Measurements from ENCODE around the gene FGF8. TPM values are rescaled to one million over a fixed set of nuclear protein-coding genes. Genes with fewer than 3 reads are reported as not detected.
A peak's percentile ranks its signal among the peaks of the same experiment; 100 is the strongest.

The FGF8 gene
- polyA plus RNA-seq, 3 donors, result not detected

GRCh38 chr10:101824736-101825135 lies 48.8 kb upstream of the FGF8 start:
- no peaks in the 10 kb centered on the region for H3K79me2 ChIP-seq (ENCODE audit: insufficient read depth, low read length)
- WGBS (ENCODE audit: insufficient coverage), result no CpG with 5 or more reads among the region's 2 CpGs
- intact Hi-C loops (cut with micrococcal nuclease), result no loop called here
- no peak overlapping the region for H3K9ac ChIP-seq (ENCODE audit: insufficient read depth, low read length, poor library complexity, severe bottlenecking)
- no peak overlapping the region for H2AFZ ChIP-seq (ENCODE audit: insufficient read depth, low read depth, low read length, poor library complexity, severe bottlenecking)
- H3K9me3 ChIP-seq (replicated peaks in 1 of 2; ENCODE audit: control insufficient read depth in 1 of 2, insufficient read depth in 1 of 2, low read length in 2 of 2), result no peaks in the 10 kb centered on the region
- H3K4me2 ChIP-seq (replicated peaks; ENCODE audit: extremely low read depth, low read length, poor library complexity, severe bottlenecking), result no peak overlapping the region
- H3K4me1 Mint-ChIP-seq, result peaks cover 8% of the 10 kb centered on the region
- no peak overlapping the region for H3K4me3 ChIP-seq (replicated peaks in 1 of 3; ENCODE audit: low read depth in 2 of 3, low read length in 3 of 3)
- peaks cover 0 to 9% of the 10 kb centered on the region in 2 donors for H3K36me3 ChIP-seq (replicated peaks in 1 of 2; ENCODE audit: control insufficient read depth in 1 of 2, insufficient read depth in 2 of 2, low read length in 2 of 2)
- no peak overlapping the region for H3K27ac Mint-ChIP-seq
- no peak overlapping the region for H3K27ac ChIP-seq (ENCODE audit: low read depth in 1 of 2, low read length in 2 of 2)
- peaks cover 0 to 2% (median 0%) of the 10 kb centered on the region in 3 donors for H3K27me3 Mint-ChIP-seq (ENCODE audit: low read depth in 3 of 3)
- H3K27me3 ChIP-seq (ENCODE audit: control insufficient read depth in 2 of 2, insufficient read depth in 2 of 2, low read length in 2 of 2), result no peaks in the 10 kb centered on the region
- H3K4me3 Mint-ChIP-seq, result no peak overlapping the region
- peaks cover 1% of the 10 kb centered on the region for H4K20me1 ChIP-seq (ENCODE audit: insufficient read depth, low read length)
- no peaks in the 10 kb centered on the region for H3K9me3 Mint-ChIP-seq
- H3K36me3 Mint-ChIP-seq, result peaks cover 10 to 14% of the 10 kb centered on the region in 2 donors
- TF ChIP-seq CTCF (IDR thresholded peaks at IDR 0.05), result no peak
- peaks cover 11 to 12% of the 10 kb centered on the region in 2 donors for H3K4me1 ChIP-seq (ENCODE audit: control insufficient read depth in 1 of 2, insufficient read depth in 2 of 2, low read length in 2 of 2)
- no peak for DNase-seq

- DNase-seq, result no peak
- no peaks in the 10 kb centered on the region for H3K27me3 Mint-ChIP-seq (ENCODE audit: low read depth in 3 of 3)
These were observed 43.1 kb upstream of the FGF8 start for GRCh38 chr10:101818872-101819633.

More at GRCh38 chr10:101818872-101819633, 43.1 kb upstream of the FGF8 start:
- WGBS (ENCODE audit: insufficient coverage), result 3% methylated on average over 4 of the region's 14 CpGs
- H3K36me3 ChIP-seq (replicated peaks in 1 of 2; ENCODE audit: control insufficient read depth in 1 of 2, insufficient read depth in 2 of 2, low read length in 2 of 2), result no peaks in the 10 kb centered on the region
- H3K9me3 ChIP-seq (replicated peaks in 1 of 2; ENCODE audit: control insufficient read depth in 1 of 2, insufficient read depth in 1 of 2, low read length in 2 of 2), result no peaks in the 10 kb centered on the region
- H4K20me1 ChIP-seq (ENCODE audit: insufficient read depth, low read length), result peaks cover 41% of the 10 kb centered on the region
- H3K4me3 ChIP-seq (replicated peaks in 1 of 3; ENCODE audit: low read depth in 2 of 3, low read length in 3 of 3), result peak overlapping the region; percentile 61 to 97 (median 86)
- Mint-ChIP-seq H3K27ac (peak overlapping the region; percentile 91 to 96 (median 93)), H3K36me3 (peaks cover 0 to 8% of the 10 kb centered on the region in 2 donors), H3K4me3 (peak overlapping the region; percentile 94 to 98), H3K4me1 (peaks cover 42% of the 10 kb centered on the region), H3K9me3 (no peaks in the 10 kb centered on the region)
- peaks cover 42% of the 10 kb centered on the region for H3K79me2 ChIP-seq (ENCODE audit: insufficient read depth, low read length)
- H3K27me3 ChIP-seq (ENCODE audit: control insufficient read depth in 2 of 2, insufficient read depth in 2 of 2, low read length in 2 of 2), result no peaks in the 10 kb centered on the region
- no peak for TF ChIP-seq CTCF (IDR thresholded peaks at IDR 0.05)
- peak overlapping the region; percentile 70 to 75 for H3K27ac ChIP-seq (ENCODE audit: low read depth in 1 of 2, low read length in 2 of 2)
- H3K4me2 ChIP-seq (replicated peaks; ENCODE audit: extremely low read depth, low read length, poor library complexity, severe bottlenecking), result peak overlapping the region; percentile 78
- H2AFZ ChIP-seq (ENCODE audit: insufficient read depth, low read depth, low read length, poor library complexity, severe bottlenecking), result peak overlapping the region; percentile 85
- H3K4me1 ChIP-seq (ENCODE audit: control insufficient read depth in 1 of 2, insufficient read depth in 2 of 2, low read length in 2 of 2), result peaks cover 28 to 39% of the 10 kb centered on the region in 2 donors
- peak overlapping the region; percentile 58 for H3K9ac ChIP-seq (ENCODE audit: insufficient read depth, low read length, poor library complexity, severe bottlenecking)
- intact Hi-C loops (cut with micrococcal nuclease), result loop anchor here in 1 of 2 donors (10.0 kb wide), 1 partner anchor 464 kb away; the partner anchor contains the start of gene BTRC
